ENCODE data around the gene PNMA5.

PNMA5 gene

GRCh38 chrX:152959626-152960025 is 34.3 kb downstream of the PNMA5 start:
- no peak for DNase-seq (ENCODE audit: low read depth in 1 of 2, low spot score in 1 of 2)

- DNase-seq (ENCODE audit: low read depth in 1 of 2, low spot score in 1 of 2): peak; percentile 88 to 91
Measured at GRCh38 chrX:152958524-152959465, 35.1 kb downstream of the PNMA5 start.

- no peak for DNase-seq (ENCODE audit: low read depth in 1 of 2, low spot score in 1 of 2)
Measured at GRCh38 chrX:152958047-152958446, 35.9 kb downstream of the PNMA5 start.

GRCh38 chrX:152950786-152951185 is 43.1 kb downstream of the PNMA5 start:
- DNase-seq (ENCODE audit: low read depth in 1 of 2, low spot score in 1 of 2): no peak

- no peak for DNase-seq (ENCODE audit: low read depth in 1 of 2, low spot score in 1 of 2)
Measured at GRCh38 chrX:152949114-152949513, 44.8 kb downstream of the PNMA5 start.

GRCh38 chrX:152946681-152947080 is 47.2 kb downstream of the PNMA5 start:
- DNase-seq (ENCODE audit: low read depth in 1 of 2, low spot score in 1 of 2): no peak

- no peak for DNase-seq (ENCODE audit: low read depth in 1 of 2, low spot score in 1 of 2)
Measured at GRCh38 chrX:152945021-152945979, 48.6 kb downstream of the PNMA5 start.

- no peak for DNase-seq (ENCODE audit: low read depth in 1 of 2, low spot score in 1 of 2)
Measured at GRCh38 chrX:152943826-152944225, 50.1 kb downstream of the PNMA5 start.

- no peak for DNase-seq (ENCODE audit: low read depth in 1 of 2, low spot score in 1 of 2)
Measured at GRCh38 chrX:152942077-152942442, 51.9 kb downstream of the PNMA5 start.

GRCh38 chrX:152941328-152942076 is 52.4 kb downstream of the PNMA5 start:
- peak; percentile 72 to 84 for DNase-seq (ENCODE audit: low read depth in 1 of 2, low spot score in 1 of 2)
